K562 (cell line): ENCODE results near the gene MECP2. TPM values are rescaled to one million over a fixed set of nuclear protein-coding genes. Genes with fewer than 3 reads are reported as not detected.

ENCODE experiments used
- ATAC-seq: fragments of 200-7000 bp; cut with Tn5 transposase; 3 replicates; pipeline ENCODE4 v1.9.1; 2020; ENCODE audit warnings: moderate library complexity
- BruUV-seq: library from RNA; stranded (reverse); fragments of 400-500 nt; replicated peaks from 2 replicates; lab custom pipeline; 2021; lab: Mats Ljungman, UMichigan
- CTCF ChIA-PET: fragments of 300-600 bp; formaldehyde crosslinking; extraction: SDS; loops from one replicate; lab custom pipeline; 2021; ENCODE audit warnings: low intra/inter-chr PET ratio; lab: Yijun Ruan, JAX
- POLR2A ChIA-PET: fragments of 300-600, 350-650 bp; sonication (Branson Sonifier 250); formaldehyde crosslinking; extraction: SDS; loops from one replicate; lab custom pipeline; 2021; ENCODE audit warnings: antibody characterized with exemption, inconsistent platforms; lab: Yijun Ruan, JAX
- DNase-seq, 4 experiments: peaks; one replicate each; pipeline versions ENCODE4 v3.0.0 to v3.0.0-alpha.2; 2011 to 2018; ENCODE audit warnings: low spot score in 3 of 4, mixed read lengths in 3 of 4; ENCODE audit errors: extremely low read depth in 1 of 4
- FAIRE-seq: peaks from 2 replicates; lab custom pipeline; 2011; peaks lifted over from hg19 to GRCh38; lab: Jason Lieb, UNC
- H2AFZ ChIP-seq: 2 replicates; pipeline ENCODE4 v1.6.0; 2011; ENCODE audit warnings: low read depth, low read length, control low read depth, inconsistent platforms
- H3K27ac ChIP-seq: fragments of 200-600 bp; 3 replicates; pipeline ENCODE4 v1.8.0; 2011; ENCODE audit warnings: low read depth, mild to moderate bottlenecking, control low read depth, inconsistent platforms, low read length, moderate library complexity, mixed read lengths; ENCODE audit errors: extremely low read depth
- H3K27me3 ChIP-seq, 2 experiments: fragments of 300-600 bp in 1 of 2; 2 replicates in 1 of 2; 3 replicates in 1 of 2; pipeline versions ENCODE4 v1.6.0 to v1.8.0; 2011; ENCODE audit warnings: inconsistent platforms in 2 of 2, low read length in 2 of 2, mild to moderate bottlenecking in 1 of 2, mixed read lengths in 1 of 2, moderate library complexity in 1 of 2; ENCODE audit not compliant: control insufficient read depth in 2 of 2, insufficient read depth in 2 of 2
- H3K36me3 ChIP-seq: fragments of 300-600 bp; 3 replicates; pipeline ENCODE4 v1.8.0; 2011; ENCODE audit warnings: mild to moderate bottlenecking, low read length, inconsistent platforms; ENCODE audit not compliant: control insufficient read depth, insufficient read depth
- H3K4me1 ChIP-seq, 2 experiments: fragments of 200-600 bp in 1 of 2; replicated peaks in 1 of 2; 2 replicates in 1 of 2; 3 replicates in 1 of 2; pipeline versions ENCODE4 v1.5.1 to v1.8.0; 2011; ENCODE audit warnings: inconsistent platforms in 2 of 2, low read length in 2 of 2, mild to moderate bottlenecking in 1 of 2, mixed read lengths in 1 of 2, moderate library complexity in 1 of 2; ENCODE audit not compliant: control insufficient read depth in 2 of 2, insufficient read depth in 2 of 2
- H3K4me2 ChIP-seq: 2 replicates; pipeline ENCODE4 v1.6.1; 2011; ENCODE audit warnings: low read length, control low read depth, inconsistent platforms, mixed read lengths; ENCODE audit not compliant: insufficient read depth
- H3K4me3 ChIP-seq: fragments of 200-600 bp; sonication (generic), shearing (Covaris generic); 2 replicates; pipeline ENCODE4 v1.5.1; 2016; ENCODE audit warnings: control low read depth, inconsistent platforms
- H3K79me2 ChIP-seq: fragments of 200-600 bp; 3 replicates; pipeline ENCODE4 v1.8.0; 2011; ENCODE audit warnings: low read length, inconsistent platforms; ENCODE audit not compliant: control insufficient read depth, insufficient read depth
- H3K9ac ChIP-seq, 2 experiments: 2 replicates each; pipeline versions ENCODE4 v1.6.0 to v1.6.1; 2011; ENCODE audit warnings: low read depth in 2 of 2, low read length in 2 of 2, control low read depth in 1 of 2, inconsistent platforms in 1 of 2, mild to moderate bottlenecking in 1 of 2, mixed read lengths in 1 of 2; ENCODE audit not compliant: insufficient read depth in 1 of 2
- H3K9me1 ChIP-seq: one replicate; pipeline ENCODE4 v1.6.0; 2011; ENCODE audit warnings: inconsistent platforms, mild to moderate bottlenecking, low read length, moderate library complexity; ENCODE audit not compliant: control insufficient read depth, insufficient read depth
- H3K9me3 ChIP-seq: replicated peaks from 2 replicates; pipeline ENCODE4 v1.5.1; 2011; ENCODE audit warnings: low read depth, low read length, inconsistent platforms; ENCODE audit not compliant: control insufficient read depth, insufficient read depth
- H4K20me1 ChIP-seq: replicated peaks from 2 replicates; pipeline ENCODE4 v1.6.1; 2011; ENCODE audit warnings: low read length, inconsistent platforms, mixed read lengths; ENCODE audit not compliant: control insufficient read depth, insufficient read depth
- HMG20A ChIP-seq: fragments of 450-650 bp; formaldehyde crosslinking; conservative IDR thresholded peaks from 2 replicates; pipeline ENCODE4 v1.4.0; 2020; ENCODE audit warnings: mild to moderate bottlenecking, mixed read lengths
- POLR2G ChIP-seq: fragments of 200-400 bp; formaldehyde crosslinking; IDR thresholded peaks from 2 replicates; pipeline ENCODE4 v1.6.1; 2017; ENCODE audit warnings: low read depth, mild to moderate bottlenecking, antibody characterized with exemption, low read length, moderate library complexity
- WGBS: fragments of 100-300 bp; shearing (Covaris generic); methylation state at CpG from one replicate; pipeline ENCODE4 v1.1.6; 2016; ENCODE audit warnings: low coverage, mixed read lengths; ENCODE audit not compliant: insufficient coverage; ENCODE audit errors: missing lambda C conversion rate; 5-methylcytosine and 5-hydroxymethylcytosine counted together
- in situ Hi-C: fragments of 300-500 bp; cut with MboI; formaldehyde crosslinking; loops from 4 replicates; pipeline ENCODE4 v1.15.0; 2018; ENCODE audit warnings: inconsistent platforms, mixed read lengths
- intact Hi-C: fragments of 100-400 bp; cut with micrococcal nuclease; formaldehyde crosslinking; loops from 2 replicates; pipeline ENCODE4 v1.14.2; 2022
- polyA plus RNA-seq, 8 experiments: library from polyadenylated mRNA; depleted of rRNA in 4 of 8; stranded (reverse) in 5 of 8; unstranded in 3 of 8; fragments of >200 nt; fragmentation: Nextera tagmentation in 2 of 8; fragmentation: Illumina TruSeq in 1 of 8; extraction: Ambion mirVana in 2 of 8; extraction: Trizol in 1 of 8; gene quantifications; 2 replicates each; pipeline versions ENCODE4 v1.2.1 to v1.2.3, GENCODE V29; 2011 to 2014; ENCODE audit warnings: inconsistent platforms in 1 of 8, missing spikeins in 1 of 8
- total RNA-seq, 7 experiments: library from RNA; depleted of rRNA in 6 of 7; stranded (reverse); fragments of >200 nt in 6 of 7; fragmentation: Illumina TruSeq in 2 of 7; extraction: Trizol in 2 of 7; gene quantifications; 2 replicates each; pipeline versions ENCODE4 v1.2.1 to v1.2.3, GENCODE V29; 2011 to 2021; ENCODE audit warnings: low replicate concordance in 1 of 7
- TF ChIP-seq, protein P1 (sequence below): fragments of 250-450 bp; sonication (Bioruptor Pico); IDR thresholded peaks from 2 replicates; pipeline ENCODE4 v1.5.0; 2021

Gene MECP2
- total and polyA plus RNA-seq, 9 of the 15 experiments (the other 6 are each of a cell fraction or from before 2014, with no cell fraction given) = 2.1 to 50.9 (median 30.5) TPM

DNA sequence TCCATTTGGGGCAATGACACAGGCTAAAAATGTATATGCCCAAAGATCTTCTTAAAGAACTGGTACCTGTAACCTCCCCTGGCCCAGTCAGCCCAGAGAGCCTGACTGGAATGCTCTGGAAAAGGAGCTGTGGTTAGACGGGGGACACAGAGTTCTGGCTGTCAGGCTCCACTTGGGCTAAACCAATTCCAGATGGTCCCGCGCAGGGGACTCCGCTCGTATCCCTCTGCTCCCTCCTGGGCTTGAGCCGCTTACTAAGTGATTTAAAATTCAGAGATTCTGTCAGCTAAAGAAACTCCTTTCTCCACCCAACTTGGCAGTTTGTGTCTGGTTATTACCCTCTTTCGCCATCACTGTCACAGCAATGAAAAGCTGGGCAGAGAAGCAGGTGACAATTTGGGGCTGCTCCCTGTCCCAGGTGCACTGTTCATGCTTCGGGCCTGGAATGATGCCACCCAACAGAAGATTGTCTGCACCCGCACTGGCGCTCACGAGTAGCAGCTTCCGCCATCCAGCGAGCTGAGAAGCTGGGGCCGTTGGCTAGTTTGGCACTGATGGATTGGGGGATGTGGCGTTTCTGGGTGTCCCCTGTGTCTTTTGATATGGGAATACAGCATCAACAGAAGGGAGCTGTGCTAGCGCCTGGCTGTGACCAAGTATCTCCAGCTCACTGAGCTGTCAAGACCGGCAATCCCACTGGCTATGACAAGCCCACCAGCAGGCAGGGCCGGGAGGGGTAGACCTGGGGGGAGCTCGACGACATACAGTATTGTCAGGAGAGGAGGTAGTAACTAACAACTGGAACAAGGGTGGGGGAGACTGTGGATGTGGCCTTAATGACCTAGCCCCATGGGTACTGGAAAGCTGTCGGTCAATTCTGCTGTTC, 71.1 kb downstream of the MECP2 start (continued):
- no peak for TF ChIP-seq HMG20A (CRISPR knock-in tag)
- TF ChIP-seq, all 486 proteins: peak for 0

DNA sequence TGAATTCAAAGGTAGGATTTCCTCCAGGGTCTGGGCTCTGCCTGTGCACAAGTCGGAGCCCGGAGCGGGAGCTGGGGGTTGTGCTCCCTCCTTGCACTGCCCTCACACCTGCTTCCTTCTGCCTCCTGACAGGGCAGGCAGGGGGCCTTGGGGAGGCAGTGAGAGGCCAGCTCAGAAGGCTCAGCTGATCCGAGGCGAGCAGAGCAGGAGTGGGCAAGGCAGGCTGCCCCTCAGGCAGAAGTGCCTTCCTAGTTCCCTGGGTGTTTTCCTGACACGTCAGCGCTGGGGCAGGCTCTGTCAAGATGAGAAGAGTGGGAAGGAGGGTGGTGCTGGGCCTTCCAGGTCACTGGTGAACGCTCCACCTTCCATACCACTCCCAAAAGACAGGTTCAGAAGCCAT, 72.3 kb downstream of the MECP2 start:
- Histone ChIP-seq H3K4me1 (peaks cover 15 to 36% of the 10 kb centered on the region in 2 experiments; a peak in 4 of 5 replicates), H4K20me1 (no peaks in the 10 kb centered on the region), H3K9me3 (no peaks in the 10 kb centered on the region), H3K9me1 (no peaks in the 10 kb centered on the region), H3K4me3 (no peak overlapping the region), H3K27me3 (no peaks in the 10 kb centered on the region), H3K27ac (no peak overlapping the region), H3K36me3 (peaks cover 51% of the 10 kb centered on the region; the same call in 2 of the 3 replicates), H3K79me2 (peaks cover 16% of the 10 kb centered on the region), H3K4me2 (no peak overlapping the region), H3K9ac (peak overlapping the region in 1 of 2 experiments; percentile 70; a peak in 2 of 4 replicates), H2AFZ (no peak overlapping the region)
- in situ Hi-C loops (no loop called here), intact Hi-C loops (no loop called here)
- ChIA-PET POLR2A (interaction anchor here (2.7 kb wide), 1 partner anchor 14 kb away, joined by 8 read pairs; no protein-coding TSS in a partner anchor), CTCF (no interaction called here)
- DNase-seq (no peak), FAIRE-seq (no peak), ATAC-seq (no peak)
- BruUV-seq = no TSS peak
- 86% methylated on average over 8 of the region's 8 CpGs for WGBS
- peak; percentile 27; the same call in 1 of the 2 replicates for TF ChIP-seq POLR2G
- TF ChIP-seq, protein P1, sequence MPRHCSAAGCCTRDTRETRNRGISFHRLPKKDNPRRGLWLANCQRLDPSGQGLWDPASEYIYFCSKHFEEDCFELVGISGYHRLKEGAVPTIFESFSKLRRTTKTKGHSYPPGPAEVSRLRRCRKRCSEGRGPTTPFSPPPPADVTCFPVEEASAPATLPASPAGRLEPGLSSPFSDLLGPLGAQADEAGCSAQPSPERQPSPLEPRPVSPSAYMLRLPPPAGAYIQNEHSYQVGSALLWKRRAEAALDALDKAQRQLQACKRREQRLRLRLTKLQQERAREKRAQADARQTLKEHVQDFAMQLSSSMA = no peak
